Measurements from ENCODE around the gene SNAPC4.
"Not testable (repeated sequence)": the region's sequence is repeated elsewhere in the genome, so short reads cannot be mapped to it uniquely, and the experiment has no call there.

The SNAPC4 gene

GRCh38 chr9:136361754-136362449, 38.1 kb downstream of the SNAPC4 start:
- no peak for DNase-seq (ENCODE audit: low read depth, low spot score)
- H3K27ac ChIP-seq, result no peak overlapping the region

- no peak overlapping the region for H3K27ac ChIP-seq
- DNase-seq (ENCODE audit: low read depth, low spot score), result no peak
Observed at GRCh38 chr9:136361047-136361753, 38.8 kb downstream of the SNAPC4 start.

DNA sequence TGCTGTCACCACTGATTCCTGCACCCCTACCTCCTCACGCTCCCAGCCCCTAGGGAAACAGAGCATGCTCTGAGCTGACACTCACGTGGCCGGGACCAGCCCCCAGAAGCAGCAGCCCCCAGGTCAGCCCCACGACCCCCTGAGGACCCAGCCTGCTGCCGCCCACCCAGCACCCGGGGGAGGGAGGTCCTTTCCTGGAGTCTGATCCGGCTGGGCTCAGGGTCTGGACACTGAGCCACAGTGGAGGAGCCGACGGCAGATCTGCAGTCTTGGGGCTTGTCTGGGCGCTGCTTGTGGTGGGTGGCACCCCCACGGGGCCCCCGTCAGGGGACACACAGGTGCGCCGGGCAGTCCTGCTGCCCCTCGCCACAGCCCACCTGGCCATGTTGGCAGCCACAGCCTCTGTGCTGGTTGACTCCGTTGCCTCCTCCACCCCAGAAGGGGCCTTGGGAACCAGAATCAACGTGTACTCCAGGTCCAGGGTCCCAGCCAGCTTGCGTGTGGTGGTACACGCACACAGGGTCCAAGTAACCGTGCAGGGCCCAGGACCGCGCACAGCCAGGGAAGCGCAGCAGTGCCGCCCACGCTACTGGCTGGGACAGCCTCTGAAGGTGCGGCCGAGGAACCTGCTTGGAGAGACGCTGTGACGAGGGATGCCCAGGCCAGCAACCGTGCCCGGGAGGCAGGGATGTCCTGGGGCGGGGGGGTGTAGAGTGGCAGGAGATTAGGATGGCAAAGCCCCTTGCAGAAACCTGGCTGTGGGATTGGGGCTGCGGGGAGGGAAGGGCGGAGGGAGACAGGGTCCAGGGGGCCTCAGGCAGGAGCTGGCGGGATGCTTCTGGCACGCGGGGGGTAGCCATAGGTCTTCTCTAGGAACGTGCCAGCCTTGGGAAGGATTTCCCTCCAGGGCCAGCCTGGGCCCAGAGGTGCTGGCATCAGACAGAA, 39.9 kb downstream of the SNAPC4 start:
- no peak for DNase-seq (ENCODE audit: low read depth, low spot score)
- H3K27ac ChIP-seq, result no peak overlapping the region

DNA sequence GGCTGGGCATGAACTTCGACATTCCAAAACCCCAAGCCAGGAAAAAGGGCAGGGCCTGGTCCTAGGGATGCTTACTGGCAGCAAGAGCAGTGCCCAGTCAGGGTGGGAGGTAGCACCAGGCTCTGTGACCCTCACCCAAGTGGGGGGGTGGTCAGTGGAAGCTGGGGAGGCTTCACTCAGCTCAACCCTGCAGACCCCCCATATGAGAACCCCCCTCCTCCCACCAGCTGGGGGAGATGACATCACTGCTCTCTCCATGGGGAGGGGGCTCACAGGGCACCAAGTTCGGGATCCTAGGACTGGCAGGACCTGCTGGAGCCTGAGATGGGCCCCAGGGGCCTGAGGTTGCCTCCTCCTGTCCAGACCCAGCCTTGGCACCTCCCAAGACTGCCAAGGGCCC, 41.1 kb downstream of the SNAPC4 start:
- DNase-seq (ENCODE audit: low read depth, low spot score), result no peak
- no peak overlapping the region for H3K27ac ChIP-seq

DNA sequence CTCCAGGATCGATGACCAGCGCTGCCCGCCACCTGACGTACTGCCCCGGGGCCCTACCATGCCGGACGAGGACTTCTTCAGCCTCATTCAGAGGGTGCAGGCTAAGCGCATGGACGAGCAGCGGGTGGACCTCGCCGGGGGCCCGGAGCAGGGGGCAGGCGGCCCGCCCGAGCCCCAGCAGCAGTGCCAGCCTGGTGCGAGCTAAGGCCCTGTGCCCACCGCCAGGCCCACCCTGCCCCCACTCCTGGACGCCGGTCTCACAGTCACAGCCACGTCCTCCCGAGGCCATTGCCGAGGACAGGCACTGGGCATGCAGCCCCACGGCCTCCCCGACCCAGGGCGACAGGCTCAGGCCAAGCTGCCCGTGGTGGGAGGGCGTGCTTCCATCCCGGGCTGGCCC, 42.0 kb downstream of the SNAPC4 start:
- H3K27ac ChIP-seq, result no peak overlapping the region
- no peak for DNase-seq (ENCODE audit: low read depth, low spot score)

GRCh38 chr9:136357202-136357725, 42.7 kb downstream of the SNAPC4 start:
- DNase-seq (ENCODE audit: low read depth, low spot score), result no peak
- no peak overlapping the region for H3K27ac ChIP-seq

GRCh38 chr9:136355616-136356557, 44.1 kb downstream of the SNAPC4 start:
- DNase-seq (ENCODE audit: low read depth, low spot score), result no peak
- no peak overlapping the region for H3K27ac ChIP-seq

GRCh38 chr9:136354592-136355085, 45.3 kb downstream of the SNAPC4 start:
- no peak overlapping the region for H3K27ac ChIP-seq
- no peak for DNase-seq (ENCODE audit: low read depth, low spot score)

- DNase-seq (ENCODE audit: low read depth, low spot score), result no peak
- H3K27ac ChIP-seq, result no peak overlapping the region
Observed at GRCh38 chr9:136353757-136354488, 46.0 kb downstream of the SNAPC4 start.

DNA sequence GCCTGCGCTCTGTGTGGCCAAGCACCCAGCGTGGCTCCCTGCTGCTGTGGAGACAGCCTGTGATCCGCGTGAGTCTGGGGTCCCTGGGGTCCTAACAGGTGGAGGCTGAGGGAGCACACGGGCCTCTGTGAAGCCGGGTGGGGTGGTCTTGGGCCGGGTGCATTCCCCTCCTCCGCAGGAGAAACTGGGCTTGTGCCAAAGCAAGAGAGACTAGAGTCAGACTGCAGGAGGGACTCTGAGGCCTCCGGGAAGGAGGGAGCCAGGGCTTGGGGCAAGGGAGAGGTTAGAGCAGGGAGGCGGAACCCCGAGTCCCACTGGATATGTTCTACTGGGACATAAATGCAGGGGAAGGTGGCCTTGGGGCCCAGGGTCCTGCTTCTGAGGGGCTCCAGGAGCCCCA, 46.9 kb downstream of the SNAPC4 start:
- no peak for DNase-seq (ENCODE audit: low read depth, low spot score)
- H3K27ac ChIP-seq, result no peak overlapping the region

GRCh38 chr9:136352682-136353081, 47.3 kb downstream of the SNAPC4 start:
- DNase-seq (ENCODE audit: low read depth, low spot score), result no peak
- H3K27ac ChIP-seq, result no peak overlapping the region

DNA sequence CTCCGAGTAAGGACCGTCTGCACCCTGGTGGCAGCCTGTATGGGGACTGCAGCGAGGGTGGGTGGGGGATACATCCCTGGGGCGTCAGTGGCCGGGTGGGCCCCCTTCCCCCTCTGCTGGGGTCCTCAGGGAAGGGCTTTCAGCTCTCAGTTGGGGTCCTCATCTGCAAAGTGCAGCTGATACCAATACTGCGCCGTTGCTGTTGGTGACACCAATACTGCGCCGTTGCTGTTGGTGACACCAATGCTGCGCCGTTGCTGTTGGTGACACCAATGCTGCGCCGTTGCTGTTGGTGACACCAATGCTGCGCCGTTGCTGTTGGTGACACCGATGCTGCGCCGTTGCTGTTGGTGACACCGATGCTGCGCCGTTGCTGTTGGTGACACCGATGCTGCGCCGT, 48.1 kb downstream of the SNAPC4 start:
- H3K27ac ChIP-seq; DNase-seq (ENCODE audit: low read depth, low spot score): not testable (repeated sequence)

- H3K27ac ChIP-seq, result no peak overlapping the region
- DNase-seq (ENCODE audit: low read depth, low spot score), result no peak
Observed at GRCh38 chr9:136351252-136351800, 48.6 kb downstream of the SNAPC4 start.

All from epithelial cell of prostate (primary cell).